Measurements from ENCODE around the gene UNC93A.
A peak's percentile ranks its signal among the peaks of the same experiment; 100 is the strongest.
"Not testable (repeated sequence)": the region's sequence is repeated elsewhere in the genome, so short reads cannot be mapped to it uniquely, and the experiment has no call there.

The UNC93A gene

DNA sequence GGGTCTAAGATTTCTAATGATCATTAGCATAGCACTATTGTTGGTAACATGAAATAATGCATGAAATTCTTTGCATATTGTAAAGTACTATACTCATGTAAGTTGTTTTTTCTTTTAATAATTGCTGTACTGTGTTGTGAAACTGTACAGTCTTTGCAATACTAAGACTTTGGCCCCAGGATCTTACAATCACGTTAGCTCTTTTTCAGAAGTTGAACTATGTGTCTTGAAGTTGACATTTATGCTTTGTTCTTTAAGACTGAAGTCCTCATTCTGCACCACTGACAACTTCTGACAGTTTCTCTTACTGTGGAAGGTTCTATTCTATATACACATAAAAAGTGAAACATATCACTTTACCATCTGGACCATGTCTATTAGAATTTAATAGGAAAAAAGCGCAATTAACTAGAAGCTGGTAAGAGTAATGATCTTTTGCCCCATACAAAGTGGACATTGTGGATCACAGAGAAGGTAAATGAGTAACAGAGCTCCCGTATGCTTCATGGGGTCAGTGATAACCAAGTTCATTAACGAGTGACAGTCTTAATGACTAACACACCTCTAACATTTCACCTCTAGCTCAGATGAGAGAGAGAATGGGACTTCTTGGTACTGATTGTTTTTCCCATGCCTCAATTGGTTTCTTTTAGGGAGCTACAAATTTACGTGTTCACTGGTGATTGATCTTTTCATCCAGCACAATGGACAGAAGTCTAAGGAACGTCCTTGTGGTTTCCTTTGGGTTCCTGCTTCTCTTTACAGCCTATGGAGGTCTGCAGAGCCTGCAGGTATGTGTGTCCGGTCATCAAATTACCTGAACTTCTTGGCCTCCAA, at the start of gene UNC93A:
TSS of gene UNC93A (plus strand) at position 530 of the 837 bp plus-strand sequence. CDS start at position 705, 175 bp downstream.
- no peak within 1 kb of the TSS for H3K4me3 ChIP-seq
- no peak within 1 kb of the TSS for H3K27ac ChIP-seq

DNA sequence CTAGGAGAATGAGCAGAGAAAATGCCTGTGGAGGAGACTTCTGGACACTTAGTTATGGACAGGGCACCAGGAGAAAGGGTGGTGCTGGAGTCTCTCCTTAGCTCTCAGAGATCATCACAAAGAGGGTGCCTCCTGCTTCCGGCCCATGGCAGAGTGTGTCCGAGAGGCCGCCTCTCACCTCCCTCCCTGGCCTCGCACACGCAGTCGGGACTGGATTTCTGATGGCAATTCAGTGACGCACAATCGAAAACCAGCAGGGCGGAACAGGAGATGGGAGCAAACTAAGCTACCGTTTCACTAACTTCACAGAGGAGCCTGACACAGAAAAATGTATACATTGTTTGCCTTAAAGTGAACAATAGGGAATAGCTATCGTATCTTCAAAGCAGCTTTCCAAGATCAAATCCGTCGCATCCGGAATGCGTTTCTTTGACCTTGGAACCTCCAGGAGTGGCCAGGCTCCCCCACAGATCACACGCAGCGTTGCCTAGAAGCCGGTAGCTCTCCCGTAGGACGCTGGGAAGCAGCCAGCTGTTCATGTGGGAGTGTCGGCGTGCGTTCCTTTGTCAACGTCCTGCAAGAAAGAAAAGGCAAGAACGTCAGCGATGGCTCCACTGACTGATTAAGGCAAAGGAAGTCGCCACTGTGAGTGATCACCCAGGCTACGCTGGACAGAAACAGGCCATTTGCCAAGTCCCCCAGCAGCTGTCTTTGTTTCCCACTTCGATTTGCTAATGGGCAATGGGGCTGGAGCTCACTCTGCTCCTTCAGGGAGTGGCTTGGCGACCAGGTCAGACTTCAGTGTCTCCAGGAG, 49.6 kb upstream of the UNC93A start:
- H3K4me3 ChIP-seq, H3K27ac ChIP-seq: not testable (repeated sequence)

DNA sequence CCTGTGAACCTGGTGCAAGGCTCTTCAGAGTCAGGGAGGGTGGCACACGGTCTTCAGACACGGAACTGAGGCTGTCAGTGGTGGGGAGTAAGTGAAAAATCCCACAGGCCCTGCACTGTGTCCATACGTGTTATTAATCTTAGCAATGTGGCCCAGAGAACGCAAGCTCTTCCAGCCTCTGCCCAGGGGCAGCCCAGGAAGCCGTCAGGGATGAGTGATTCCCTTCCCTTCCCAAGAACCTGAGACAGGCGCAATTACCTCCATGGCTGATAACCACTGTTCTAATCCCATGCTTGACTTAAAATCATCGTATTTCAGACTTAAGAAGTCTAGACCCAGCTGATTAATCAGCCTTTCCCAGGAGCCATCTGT, 49.0 kb upstream of the UNC93A start:
- H3K27ac ChIP-seq, result not testable (repeated sequence)

DNA sequence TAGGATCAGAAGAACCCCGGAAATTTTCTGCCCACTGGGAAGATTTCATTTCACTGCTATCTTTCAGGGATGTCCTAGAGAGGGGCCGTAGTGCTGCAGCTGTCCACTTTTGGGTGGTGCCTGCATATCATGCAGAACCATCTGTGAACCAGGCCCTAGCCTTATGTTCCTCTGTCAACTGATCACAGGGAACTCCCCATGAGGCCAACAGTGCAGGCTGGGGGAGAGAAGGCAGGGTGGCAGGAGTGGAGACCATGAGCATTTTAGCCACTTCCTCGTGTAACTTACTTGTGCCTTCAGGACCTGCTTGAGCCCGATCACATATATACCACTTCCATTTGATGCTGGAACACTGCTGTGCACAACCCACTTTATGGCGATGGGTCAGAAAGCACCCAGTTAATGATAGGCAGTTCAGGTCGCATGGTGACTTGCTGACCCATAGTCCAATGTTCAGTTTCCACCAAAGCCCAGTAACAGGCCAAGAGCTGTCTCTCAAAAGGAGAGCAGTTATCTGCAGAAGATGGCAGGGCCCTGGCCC, 48.5 kb upstream of the UNC93A start:
- H3K4me3 ChIP-seq, H3K27ac ChIP-seq: not testable (repeated sequence)

More for the DNA sequence above, 49.0 kb upstream of the UNC93A start:
- not testable (repeated sequence) for H3K4me3 ChIP-seq

DNA sequence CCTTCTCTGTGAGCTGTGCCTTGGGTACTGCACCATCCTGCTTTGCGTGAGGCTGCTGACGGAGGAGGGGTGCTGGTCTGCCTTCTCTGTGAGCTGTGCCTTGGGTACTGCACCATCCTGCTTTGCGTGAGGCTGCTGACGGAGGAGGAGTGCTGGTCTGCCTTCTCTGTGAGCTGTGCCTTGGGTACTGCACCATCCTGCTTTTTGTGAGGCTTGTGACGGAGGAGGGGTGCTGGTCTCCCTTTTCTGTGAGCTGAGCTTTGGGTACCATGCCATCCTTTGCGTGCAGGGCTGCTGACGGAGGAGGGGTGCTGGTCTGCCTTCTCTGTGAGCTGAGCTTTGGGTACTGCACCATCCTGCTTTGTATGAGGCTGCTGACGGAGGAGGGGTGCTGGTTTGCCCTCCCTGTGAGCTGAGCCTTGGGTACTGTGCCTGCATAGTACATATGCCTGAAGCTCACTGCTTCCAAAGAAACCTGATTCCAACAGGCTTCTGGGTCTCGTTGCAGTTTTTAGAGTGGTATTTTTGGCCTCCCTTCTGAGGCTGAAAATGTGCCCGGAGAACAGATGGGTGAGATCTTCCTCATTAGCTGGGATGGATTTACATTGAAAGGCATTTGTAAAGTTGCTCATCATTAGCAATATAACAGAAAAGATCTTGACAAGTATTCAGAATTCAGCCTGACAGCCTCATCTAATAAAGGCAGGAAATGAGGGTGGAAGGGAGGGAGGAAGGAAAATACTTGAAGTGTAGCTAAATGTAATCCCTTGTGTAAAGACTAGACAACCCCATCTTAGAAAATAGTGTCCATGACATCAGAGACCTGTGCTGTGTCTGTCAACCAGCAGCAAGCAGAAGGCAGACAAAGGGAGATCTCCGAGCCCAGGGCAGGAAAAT, 46.8 kb upstream of the UNC93A start:
- Histone ChIP-seq H3K4me3 (no peak overlapping the region), H3K27ac (no peak overlapping the region)

DNA sequence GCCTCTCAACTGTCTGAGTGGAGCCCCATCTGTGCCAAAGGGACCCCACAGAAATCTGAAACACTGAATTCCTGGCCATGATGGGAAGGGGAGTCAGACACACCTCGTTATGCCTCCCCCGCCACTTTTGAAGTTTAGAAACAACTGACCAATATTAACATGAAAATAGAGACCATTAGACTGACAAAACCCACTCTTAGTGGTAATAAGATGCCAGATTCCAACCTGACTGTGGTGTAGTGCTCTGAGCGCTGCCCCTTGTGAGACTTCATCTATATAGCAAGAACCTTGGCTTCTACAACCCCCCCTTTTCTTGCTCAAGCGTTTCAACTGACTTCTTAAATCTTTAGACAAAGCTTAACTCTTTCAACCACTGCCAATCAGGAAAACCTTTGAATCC, 46.1 kb upstream of the UNC93A start:
- H3K27ac ChIP-seq, result no peak overlapping the region
- H3K4me3 ChIP-seq, result no peak overlapping the region

DNA sequence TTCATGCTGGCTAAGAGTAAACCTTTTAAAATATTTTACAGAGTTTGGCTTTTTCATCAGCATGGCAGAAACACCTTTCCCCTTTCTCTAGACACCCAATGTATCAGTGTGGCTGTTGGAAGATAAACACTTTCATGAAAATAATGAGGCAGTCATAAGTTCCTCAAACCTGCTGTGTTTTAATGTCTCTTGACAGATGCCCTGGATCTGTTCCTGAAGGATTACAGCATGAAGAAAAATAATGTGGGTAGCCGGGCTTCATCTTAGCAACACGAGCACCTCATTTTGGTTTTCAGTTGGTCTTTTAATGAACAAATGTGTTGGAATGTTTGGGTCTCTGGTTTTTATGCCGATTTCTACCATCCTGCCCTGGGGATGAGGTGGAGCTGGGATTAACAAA, 45.5 kb upstream of the UNC93A start:
- no peak overlapping the region for H3K4me3 ChIP-seq
- H3K27ac ChIP-seq, result no peak overlapping the region

DNA sequence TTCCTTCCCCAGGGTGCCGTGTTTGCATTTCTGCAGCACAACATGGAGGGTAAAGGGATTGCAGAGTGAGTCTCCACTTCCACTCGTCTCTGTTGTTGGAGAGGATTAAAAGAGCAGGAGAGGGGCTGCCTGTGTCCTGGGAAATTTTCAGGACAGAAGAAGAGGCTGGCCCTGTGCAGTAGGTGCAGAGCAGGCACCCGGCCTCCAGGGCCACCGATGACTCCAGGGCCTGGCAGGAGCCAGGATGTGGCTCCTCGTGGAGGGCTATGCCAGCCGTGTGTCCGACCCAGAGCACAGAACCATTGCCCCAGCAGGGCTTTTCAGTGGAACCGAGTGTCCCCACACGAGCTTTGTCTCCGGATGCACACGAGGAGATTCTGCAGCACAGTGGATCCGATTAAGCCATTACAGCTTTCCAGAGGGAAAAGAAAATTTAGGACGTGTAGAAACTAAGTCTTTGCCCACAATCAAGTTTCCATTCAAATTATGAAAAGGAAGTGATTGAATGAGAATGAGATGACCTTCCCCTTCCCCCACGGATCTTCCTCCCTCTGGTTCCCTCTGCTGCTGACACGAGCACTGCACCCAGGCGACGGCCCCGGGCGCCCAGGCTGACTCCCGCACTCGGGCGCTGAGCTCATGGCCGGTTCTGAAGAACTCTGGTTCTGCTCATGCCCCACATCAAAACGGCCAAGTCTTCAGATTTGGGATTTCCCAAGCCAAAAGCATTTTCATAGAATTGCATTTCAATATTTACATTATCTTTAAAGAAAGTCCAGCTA, 43.1 kb upstream of the UNC93A start:
- no peak overlapping the region for H3K27ac ChIP-seq
- no peak overlapping the region for H3K4me3 ChIP-seq

DNA sequence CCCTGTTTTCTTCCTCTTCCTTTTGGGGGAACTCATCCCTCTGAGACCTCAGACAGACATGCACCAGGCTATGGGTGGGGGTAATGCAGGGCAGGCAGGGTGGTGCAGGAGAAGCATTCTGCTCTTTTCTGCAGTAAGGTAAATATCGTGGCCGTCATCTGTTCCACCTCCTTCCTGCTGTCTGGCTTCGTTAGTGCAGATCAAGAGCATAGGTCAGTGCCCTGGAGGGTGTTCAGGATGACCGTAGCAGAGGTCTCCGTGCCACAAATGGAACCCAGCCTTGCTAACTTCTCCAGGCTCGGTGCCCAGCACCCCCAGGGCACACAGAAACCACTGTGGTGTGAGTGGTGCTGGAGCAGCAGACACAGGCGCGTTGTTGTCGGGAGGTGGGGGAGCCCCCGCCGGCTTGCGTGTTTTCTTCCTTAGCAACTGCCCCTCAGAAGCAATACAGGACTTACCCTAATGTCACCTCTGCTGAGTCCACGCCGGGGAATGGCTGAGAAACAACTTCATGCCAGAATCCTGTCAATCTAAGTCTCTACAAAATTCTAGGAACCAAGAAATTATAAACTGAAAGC, 42.1 kb upstream of the UNC93A start:
- not testable (repeated sequence) for H3K27ac ChIP-seq, H3K4me3 ChIP-seq

DNA sequence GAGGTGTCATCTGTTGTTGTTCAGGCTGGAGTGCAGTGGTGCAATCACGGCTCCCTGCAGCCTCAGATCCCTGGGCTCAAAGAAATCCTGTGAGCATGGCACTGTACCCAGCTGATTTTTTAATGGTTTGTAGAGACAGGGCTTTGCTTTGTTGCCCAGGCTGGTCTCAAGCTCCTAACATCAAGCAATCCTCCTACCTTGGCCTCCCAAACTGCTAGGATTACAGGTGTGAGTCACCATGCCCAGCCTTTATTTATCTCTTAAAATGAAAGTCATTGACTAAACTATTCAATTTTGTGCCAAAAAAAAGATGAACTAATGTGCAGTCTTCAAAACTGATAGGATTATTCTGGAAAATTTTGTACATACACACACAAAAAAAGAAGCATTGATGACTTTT, 38.8 kb upstream of the UNC93A start:
- Histone ChIP-seq H3K27ac (no peak overlapping the region), H3K4me3 (no peak overlapping the region)

DNA sequence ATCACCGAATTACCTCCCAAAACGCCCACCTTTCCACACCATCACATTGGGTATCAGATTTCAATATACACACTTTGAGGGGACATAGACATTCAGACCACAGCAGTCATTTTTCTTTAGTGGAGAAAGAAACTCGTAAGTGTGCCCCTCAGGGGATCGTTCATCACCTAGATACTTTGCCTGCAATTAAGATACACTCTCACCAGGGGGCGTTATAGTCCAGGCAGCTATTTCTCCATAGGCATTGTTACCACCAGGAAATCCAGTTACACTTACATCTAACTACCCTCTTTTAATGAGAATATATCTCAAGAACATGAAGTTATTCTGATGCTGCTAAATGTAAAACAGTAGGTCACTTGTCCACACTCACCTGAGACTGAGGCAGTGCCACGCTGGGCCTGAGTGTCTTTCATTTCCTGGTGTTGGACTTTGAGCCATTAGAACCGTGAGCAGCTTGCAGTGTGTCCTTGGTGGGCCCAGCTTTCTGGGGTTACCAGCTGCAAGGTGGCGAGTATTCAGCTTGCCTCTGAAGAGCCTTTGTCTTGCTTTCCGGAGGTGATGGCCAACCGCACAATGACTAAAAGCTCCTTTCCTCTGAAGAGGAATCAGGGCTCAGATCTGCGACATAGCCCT, 35.1 kb upstream of the UNC93A start:
- H3K4me3 ChIP-seq, result no peak overlapping the region
- no peak overlapping the region for H3K27ac ChIP-seq

DNA sequence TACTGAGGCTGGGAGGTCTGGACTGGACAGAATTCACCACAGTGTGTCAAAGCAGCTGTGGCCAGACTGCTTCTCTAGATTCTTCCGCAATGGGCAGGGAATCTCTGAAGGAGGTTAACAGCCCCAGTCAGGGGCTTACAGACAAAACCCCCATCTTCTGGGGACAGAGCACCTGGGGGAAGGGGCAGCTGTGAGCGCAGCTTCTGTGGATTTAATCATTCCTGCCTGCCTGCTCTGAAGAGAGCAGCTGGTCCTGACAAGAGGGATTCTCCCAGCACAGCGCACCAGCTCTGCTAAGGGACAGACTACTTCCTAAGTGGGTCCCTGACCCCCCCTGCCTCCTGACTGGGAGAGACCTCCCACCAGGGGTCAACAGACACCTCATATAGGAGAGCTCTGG, 32.5 kb upstream of the UNC93A start:
- Histone ChIP-seq H3K4me3 (no peak overlapping the region), H3K27ac (no peak overlapping the region)

DNA sequence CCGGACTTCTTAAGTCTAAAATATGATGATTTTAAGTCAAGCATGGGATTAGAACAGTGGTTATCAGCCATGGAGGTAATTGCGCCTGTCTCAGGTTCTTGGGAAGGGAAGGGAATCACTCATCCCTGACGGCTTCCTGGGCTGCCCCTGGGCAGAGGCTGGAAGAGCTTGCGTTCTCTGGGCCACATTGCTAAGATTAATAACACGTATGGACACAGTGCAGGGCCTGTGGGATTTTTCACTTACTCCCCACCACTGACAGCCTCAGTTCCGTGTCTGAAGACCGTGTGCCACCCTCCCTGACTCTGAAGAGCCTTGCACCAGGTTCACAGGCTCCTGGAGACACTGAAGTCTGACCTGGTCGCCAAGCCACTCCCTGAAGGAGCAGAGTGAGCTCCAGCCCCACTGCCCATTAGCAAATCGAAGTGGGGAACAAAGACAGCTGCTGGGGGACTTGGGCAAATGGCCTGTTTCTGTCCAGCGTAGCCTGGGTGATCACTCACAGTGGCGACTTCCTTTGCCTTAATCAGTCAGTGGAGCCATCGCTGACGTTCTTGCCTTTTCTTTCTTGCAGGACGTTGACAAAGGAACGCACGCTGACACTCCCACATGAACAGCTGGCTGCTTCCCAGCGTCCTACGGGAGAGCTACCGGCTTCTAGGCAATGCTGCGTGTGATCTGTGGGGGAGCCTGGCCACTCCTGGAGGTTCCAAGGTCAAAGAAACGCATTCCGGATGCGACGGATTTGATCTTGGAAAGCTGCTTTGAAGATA, 24.9 kb upstream of the UNC93A start:
- not testable (repeated sequence) for H3K4me3 ChIP-seq, H3K27ac ChIP-seq

DNA sequence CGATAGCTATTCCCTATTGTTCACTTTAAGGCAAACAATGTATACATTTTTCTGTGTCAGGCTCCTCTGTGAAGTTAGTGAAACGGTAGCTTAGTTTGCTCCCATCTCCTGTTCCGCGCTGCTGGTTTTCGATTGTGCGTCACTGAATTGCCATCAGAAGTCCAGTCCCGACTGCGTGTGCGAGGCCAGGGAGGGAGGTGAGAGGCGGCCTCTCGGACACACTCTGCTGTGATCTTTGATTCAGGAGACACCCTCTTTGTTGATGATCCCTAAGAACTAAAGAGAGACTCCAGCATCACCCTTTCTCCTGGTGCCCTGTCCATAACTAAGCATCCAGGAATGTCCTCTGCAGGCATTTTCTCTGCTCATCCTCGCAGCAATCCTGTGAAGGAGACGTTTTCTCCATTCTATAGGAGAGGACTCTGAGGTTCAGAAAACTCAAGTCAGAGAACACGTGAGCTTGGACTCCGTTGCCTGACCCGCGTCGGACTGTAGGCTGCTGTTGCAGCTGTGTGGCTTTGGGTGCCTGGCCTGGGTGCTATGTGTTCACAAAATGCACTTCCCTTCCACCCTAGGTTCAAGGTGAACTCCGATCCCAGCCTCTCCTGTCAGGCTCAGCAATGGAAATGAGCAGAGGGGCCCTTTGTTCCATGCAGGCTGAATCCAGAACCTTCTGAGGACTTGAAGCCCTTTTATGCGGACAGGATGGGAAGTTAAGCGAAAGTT, 24.1 kb upstream of the UNC93A start:
- Histone ChIP-seq H3K27ac (no peak overlapping the region), H3K4me3 (no peak overlapping the region)

DNA sequence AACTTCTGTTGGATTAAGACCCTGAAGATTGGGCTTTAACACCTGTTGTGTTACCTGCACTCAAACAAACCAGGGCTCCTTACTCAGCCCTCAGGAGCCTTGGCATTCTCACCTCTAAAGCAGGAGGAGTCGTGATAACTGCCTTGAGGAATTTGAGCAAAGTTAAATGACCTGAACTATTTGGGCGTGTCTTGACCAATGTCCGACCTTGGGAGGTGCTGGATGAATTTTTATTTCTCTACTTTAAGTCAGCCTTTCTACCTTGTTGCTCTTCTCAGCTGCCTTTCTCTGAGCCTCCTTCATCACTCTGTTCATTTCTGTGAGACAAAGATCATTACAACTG, 23.6 kb upstream of the UNC93A start:
- not testable (repeated sequence) for H3K27ac ChIP-seq, H3K4me3 ChIP-seq

DNA sequence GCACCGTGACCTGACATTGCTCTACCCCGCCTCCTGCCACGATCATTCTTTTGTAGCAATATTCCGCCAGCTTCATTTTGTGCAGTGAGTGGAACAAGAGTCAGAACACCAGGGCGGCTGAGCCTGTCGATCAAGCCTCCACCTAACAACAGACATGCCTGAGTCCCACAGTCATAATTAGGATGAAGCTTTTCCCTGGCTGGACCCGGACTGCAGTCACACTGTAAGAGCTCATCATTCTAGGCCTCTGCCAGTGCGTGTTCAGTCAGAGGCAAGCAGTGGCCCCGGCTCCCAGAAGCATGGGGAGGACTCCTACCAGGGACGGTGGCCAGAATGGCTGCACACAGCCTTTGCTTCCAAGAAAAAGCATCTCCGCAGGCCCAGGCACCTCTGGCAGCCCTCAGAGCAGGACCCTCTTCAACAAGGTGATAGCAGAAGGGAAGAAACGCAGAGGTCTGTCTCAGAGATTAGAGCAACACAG, 23.2 kb upstream of the UNC93A start:
- peak overlapping the region in 1 of 21 experiments; percentile 53 for H3K27ac ChIP-seq
- no peak overlapping the region for H3K4me3 ChIP-seq
